ENCODE results near the gene SLC9A7.

SLC9A7 gene

GRCh38 chrX:46703980-46704379, 54.9 kb downstream of the SLC9A7 start:
- no peak for DNase-seq

DNA sequence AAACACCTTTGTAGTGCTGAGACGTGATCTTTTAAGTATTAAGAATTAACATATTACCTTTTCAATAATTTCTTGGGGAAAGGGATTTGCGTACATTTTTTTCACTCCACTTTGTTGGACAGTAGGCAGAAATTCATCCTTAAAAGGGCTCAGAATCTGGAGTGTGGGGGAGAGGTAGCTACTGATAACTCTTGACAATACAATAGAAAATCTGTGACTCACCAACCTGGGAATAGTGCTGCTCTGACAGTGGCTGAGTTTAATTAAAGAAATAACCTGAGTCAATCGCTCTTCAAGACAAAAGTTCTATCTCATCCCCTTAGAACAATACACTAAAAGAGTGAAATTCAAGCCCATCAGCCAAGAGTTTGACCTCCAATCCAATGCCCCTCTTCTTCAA, 60.2 kb downstream of the SLC9A7 start:
- no peak for DNase-seq

- no peak for DNase-seq
Measured at GRCh38 chrX:46695491-46695890, 63.4 kb downstream of the SLC9A7 start.

GRCh38 chrX:46694549-46694948, 64.4 kb downstream of the SLC9A7 start:
- DNase-seq, result no peak

- DNase-seq, result no peak
Measured at GRCh38 chrX:46693149-46693548, 65.8 kb downstream of the SLC9A7 start.

- DNase-seq, result no peak
Measured at GRCh38 chrX:46690818-46691217, 68.1 kb downstream of the SLC9A7 start.

DNA sequence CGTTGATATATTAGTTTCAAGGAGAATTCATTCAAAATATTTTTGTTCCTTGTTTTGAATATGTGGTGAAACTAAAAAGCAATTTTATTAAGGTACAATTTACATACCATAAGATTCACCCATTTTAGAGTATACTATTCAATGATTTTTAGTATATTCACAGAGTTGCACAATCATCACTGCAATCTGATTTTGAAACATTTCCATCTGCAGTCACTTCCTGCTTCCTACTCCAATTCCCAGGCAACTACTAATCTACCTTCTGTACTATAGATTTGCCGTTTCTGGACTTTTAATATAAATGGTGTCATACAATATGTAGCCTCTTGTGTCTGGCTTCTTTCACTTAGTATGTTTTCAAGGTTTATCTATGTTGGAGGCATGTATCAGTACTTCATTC, 71.3 kb downstream of the SLC9A7 start:
- no peak for DNase-seq

DNA sequence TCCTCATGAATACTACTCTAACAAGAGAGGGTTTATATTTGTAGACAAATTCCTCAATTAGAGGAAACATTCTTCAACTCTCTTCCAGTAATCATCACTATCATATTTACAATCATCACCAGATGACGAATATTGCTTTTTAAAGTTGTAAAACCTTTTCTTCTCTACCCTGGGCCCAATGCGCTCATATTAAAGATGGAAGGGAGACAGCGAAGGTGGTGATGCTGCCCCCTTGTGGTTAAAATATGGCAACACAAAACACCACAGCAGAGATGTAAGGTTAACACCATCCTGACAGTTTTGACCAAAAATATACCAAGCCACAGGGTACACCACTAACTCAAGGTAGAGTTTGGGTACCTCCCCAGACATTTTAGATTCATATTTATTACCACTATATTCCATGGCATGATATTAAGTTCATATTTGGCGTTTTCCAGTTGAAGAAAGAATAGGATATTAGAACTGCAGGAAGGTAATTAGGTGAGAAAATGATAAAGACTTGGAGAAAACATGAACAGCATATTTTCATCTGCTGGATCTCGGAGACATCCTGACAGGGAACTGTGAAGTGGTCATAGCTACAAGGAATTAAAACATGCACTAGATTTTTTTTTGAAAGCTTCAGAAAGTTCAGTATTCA, 72.8 kb downstream of the SLC9A7 start:
- peak; percentile 1 for DNase-seq

GRCh38 chrX:46683048-46683447, 75.9 kb downstream of the SLC9A7 start:
- no peak for DNase-seq

GRCh38 chrX:46681849-46682248, 77.1 kb downstream of the SLC9A7 start:
- DNase-seq, result no peak

- no peak for DNase-seq
Measured at GRCh38 chrX:46678232-46678631, 80.7 kb downstream of the SLC9A7 start.

DNA sequence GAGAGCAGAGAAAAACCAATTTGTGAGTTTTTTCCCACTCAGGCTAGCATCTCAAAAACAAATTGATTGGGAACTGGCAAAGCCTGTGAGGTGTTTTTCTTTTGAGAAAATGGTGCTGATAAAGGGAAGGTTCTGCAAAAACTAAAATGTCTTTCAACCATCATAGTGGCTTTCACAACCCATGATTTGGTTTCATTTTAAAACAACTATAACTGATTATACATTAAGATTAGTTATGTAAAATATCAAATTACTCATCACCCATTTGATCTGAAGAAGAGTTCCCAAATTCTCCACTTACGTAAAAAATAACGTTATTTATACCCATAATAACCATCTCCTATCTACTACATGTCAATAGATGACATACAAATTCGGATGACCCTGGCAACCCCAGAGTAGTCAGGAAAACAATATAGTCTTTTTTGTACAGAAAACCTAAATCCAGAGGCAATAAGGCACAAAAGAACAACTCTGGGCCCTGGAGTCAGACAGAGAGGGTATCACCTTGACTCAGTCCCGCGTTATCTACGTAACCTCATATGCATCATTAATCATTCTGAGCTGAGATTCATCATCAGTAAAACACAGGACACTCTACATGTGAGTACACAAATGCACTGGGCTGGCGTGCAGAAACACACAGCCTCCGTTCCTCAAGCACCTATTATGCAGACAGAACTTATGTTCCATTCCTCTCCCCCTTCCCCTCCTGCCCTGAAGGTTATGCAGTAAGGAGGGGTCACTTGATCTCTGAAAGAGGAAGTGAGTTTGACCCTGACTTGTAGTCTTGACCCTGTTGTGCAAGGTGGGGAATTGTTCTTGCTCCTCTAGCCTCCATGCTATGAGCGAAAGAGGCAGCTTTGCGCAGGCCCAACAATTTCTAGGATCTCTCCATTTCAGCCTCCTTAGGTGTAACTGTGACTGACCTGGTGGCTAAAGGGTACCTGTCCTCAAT, 82.2 kb downstream of the SLC9A7 start:
- DNase-seq, result no peak

GRCh38 chrX:46673620-46674359, 85.1 kb downstream of the SLC9A7 start:
- DNase-seq, result no peak

DNA sequence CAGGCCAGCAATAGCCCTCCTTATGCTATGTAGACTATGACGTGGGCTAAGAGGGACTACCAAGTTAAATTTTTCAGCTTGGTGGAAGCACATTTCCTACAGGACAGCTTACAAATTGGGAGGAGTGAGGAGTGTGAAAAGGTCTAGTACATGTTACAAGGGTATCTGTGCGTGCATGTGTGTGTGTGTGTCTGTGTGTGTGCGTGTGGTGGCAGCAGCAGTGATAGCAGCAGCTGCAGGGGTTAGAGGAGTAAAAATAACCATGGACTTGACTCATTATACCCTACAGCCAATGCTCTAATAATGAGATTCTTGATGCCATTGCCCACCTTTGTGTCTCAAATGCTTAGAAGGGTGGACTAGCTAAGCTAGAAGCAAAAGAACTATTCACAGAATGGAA, 88.6 kb downstream of the SLC9A7 start:
- DNase-seq, result no peak

DNA sequence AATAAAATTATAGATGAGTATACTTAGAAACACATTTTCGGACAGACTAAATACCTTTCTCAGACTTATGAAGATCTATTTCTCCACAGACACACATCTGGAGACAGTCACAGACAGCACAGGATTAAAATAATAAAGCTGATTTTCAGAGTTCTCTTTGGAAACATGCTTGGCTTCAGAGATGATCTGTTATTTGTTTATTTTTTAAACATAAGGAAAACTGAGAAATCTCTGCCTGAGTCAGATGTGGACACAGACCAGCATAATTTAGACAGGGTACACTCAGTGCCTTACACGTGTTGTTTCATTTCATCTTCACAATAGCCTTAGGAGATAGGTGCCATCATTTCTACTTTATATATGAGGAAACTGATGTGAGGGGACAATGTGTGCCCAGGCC, 92.1 kb downstream of the SLC9A7 start:
- DNase-seq, result no peak

DNA sequence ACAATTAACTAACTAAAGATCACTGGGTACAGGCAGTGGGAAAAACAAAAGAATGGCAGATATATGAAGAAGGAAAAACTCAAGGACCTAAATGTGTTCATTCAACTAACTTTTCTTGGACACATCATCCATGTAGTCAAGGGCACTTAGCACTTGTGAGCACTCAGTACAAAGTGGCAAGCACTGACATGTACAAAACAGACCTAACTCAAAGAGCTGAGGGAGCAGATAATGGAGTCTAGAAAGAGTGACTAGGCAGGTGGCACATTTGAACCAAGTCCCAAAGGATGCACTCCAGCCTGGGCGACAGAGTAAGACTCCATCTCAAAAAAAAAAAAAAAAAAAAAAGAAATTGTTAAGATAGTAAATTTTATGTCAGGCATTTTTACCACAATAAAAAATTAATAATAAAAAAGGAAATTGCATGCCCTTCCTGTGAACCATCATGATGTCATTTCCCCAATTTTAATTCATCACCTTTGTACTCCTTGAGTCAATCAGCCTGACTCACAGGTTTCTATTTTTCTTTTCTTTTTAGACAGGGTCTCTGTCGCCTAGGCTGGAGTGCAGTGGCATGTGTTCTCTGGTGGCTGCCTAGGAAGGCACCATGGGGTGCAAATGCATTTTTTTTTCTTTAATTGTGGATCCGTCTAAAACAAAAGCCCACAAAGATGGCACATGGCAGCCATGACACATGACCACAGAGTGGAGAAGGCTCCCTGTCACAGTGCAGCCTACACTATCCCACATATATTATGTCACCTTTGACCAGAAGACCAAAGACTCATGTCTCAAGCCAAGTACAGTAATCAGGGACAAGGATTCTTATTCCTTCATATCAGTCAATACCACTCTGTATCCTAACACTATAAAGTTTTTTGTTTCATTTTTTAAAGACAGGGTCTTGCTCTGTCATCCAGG, 93.4 kb downstream of the SLC9A7 start:
- no peak for DNase-seq

DNA sequence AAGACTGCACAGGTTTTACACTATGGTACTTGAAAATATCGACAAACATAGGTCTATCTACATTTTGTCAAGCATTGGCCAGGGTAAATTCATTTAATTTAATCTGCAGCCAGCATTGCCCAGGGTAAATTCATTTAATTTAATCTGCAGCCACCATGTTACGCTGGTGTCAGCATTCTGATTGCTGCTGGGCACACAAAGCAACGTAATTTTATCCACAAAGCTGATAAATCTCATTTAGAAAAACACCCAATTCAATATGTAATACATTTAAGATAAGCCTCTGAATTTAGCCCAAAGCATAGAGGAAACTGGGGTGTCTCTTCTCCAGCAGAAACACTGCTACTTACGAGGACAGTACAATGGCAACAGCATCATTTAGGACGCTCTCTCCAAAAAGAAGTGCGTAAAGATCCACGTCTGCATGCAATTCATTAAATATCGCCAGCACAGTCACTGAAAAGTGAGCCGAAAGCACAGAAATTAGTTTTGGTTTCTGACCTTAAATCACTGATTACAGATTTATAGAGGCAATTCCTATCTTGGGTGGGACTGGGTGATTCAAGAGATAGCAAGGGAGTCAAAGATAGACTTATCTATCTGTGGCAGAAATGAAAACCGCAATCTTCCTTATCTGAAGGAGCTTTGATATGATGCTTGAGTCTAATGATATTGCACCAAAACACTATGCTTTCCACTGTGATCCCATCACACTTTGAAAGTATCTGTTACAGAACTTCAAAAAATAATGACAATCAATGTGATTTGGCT, 96.5 kb downstream of the SLC9A7 start:
- no peak for DNase-seq

GRCh38 chrX:46653482-46653881, 105.4 kb downstream of the SLC9A7 start:
- no peak for DNase-seq

- peak; percentile 9 for DNase-seq
Measured at GRCh38 chrX:46649421-46650260, 109.3 kb downstream of the SLC9A7 start.

DNA sequence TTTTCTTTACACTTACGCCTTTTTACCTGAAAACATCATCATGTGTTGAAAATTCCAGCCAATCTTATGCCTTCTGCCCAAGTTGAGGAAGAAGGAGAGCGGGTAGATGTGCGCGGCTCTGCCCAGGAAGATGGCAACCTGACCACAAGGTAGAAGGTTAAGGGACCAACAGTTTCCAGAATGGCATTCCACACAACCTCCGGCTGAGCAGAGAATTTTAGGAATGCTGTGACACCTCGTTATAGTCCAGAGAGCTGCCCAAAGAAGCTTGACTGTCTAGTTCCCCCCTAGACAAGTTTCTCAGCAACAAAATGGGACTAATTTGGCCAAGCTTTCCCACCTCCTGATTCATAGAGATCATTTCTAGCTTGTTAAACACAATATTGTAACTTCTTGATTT, 110.3 kb downstream of the SLC9A7 start:
- no peak for DNase-seq

DNA sequence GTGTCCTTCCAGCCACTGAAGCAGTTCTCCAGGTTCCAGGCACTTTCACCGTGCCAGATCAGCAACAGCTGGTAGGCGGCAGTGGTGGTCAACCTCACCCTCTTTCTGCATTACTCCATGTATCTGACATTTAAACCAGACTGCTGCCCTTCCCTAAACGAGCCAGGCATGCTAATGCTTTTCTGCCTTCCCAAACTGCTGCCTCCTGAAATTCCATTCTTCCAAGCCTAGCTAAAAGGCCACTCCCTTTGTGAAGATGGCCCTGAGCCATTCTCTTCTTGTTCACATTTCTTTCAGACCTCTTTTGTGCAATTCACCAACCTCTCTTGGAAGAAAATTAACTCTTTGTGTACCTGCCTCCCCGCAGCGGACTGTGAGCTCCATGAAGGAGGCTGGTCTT, 111.7 kb downstream of the SLC9A7 start:
- DNase-seq, result no peak
